ENCODE measurements around the gene OST4.

The OST4 gene

GRCh38 chr2:27050996-27051901, 20.2 kb downstream of the OST4 start, which contains the start of gene AGBL5:
Gene AGBL5, plus strand, starts transcription at chr2:27051668. Its CDS starts 1,291 bp downstream, at chr2:27052959.
- peak; percentile 97 for DNase-seq

GRCh38 chr2:27050281-27050995, 21.0 kb downstream of the OST4 start:
- peak; percentile 91 for DNase-seq

- peak; percentile 54 for DNase-seq
These were observed 21.8 kb downstream of the OST4 start for GRCh38 chr2:27049422-27050280.

GRCh38 chr2:27042985-27043634, 28.3 kb downstream of the OST4 start:
- DNase-seq, result no peak

GRCh38 chr2:27042159-27042661, 29.2 kb downstream of the OST4 start:
- DNase-seq, result no peak

GRCh38 chr2:27041752-27042151, 29.7 kb downstream of the OST4 start:
- no peak for DNase-seq

GRCh38 chr2:27040282-27040681, 31.2 kb downstream of the OST4 start:
- DNase-seq, result no peak

GRCh38 chr2:27039871-27040270, 31.6 kb downstream of the OST4 start:
- no peak for DNase-seq

- no peak for DNase-seq
These were observed 32.0 kb downstream of the OST4 start for GRCh38 chr2:27039426-27039825.

- no peak for DNase-seq
These were observed 32.7 kb downstream of the OST4 start for GRCh38 chr2:27038631-27039339.

GRCh38 chr2:27038012-27038411, 33.4 kb downstream of the OST4 start:
- DNase-seq, result no peak

GRCh38 chr2:27033253-27033852, 38.1 kb downstream of the OST4 start:
- no peak for DNase-seq

GRCh38 chr2:27032495-27033252, 38.8 kb downstream of the OST4 start, which contains the start of gene TMEM214:
Gene TMEM214, plus strand, starts transcription at chr2:27032965. Its CDS starts 51 bp downstream, at chr2:27033016.
- DNase-seq, result peak; percentile 78

- no peak for DNase-seq
These were observed 42.4 kb downstream of the OST4 start for GRCh38 chr2:27029051-27029450.

GRCh38 chr2:27027211-27027651, 44.2 kb downstream of the OST4 start:
- DNase-seq, result no peak

GRCh38 chr2:27025861-27026851, 45.3 kb downstream of the OST4 start:
- DNase-seq, result no peak

- no peak for DNase-seq
These were observed 46.1 kb downstream of the OST4 start for GRCh38 chr2:27025281-27025800.

GRCh38 chr2:27024812-27025211, 46.6 kb downstream of the OST4 start:
- no peak for DNase-seq

GRCh38 chr2:27024188-27024587, 47.3 kb downstream of the OST4 start:
- no peak for DNase-seq

All from CD4-positive, alpha-beta T cell treated with Interleukin-4 for 4 hours (primary cell).